HCT116 (cell line): Measurements from ENCODE around the gene ZAR1L. TPM values are rescaled to one million over a fixed set of nuclear protein-coding genes. Genes with fewer than 3 reads are reported as not detected.

Experiments
- ATAC-seq: fragments of 200-7000 bp; cut with Tn5 transposase; 2 replicates; pipeline ENCODE4 v1.9.1; 2020; ENCODE audit warnings: mild to moderate bottlenecking, moderate library complexity
- BruUV-seq: library from RNA; stranded (reverse); fragments of 400-500 nt; replicated peaks from 2 replicates; lab custom pipeline; 2021; lab: Mats Ljungman, UMichigan
- CTCF ChIA-PET: fragments of 300-600 bp; sonication (Branson Sonifier 250); formaldehyde crosslinking; loops from one replicate; lab custom pipeline; 2021; ENCODE audit warnings: antibody characterized with exemption; lab: Charles Lee
- POLR2A ChIA-PET: fragments of 300-600, 350-600 bp; sonication (Branson Sonifier 250); formaldehyde crosslinking; loops from one replicate; lab custom pipeline; 2021; ENCODE audit warnings: antibody characterized with exemption; lab: Charles Lee
- RAD21 ChIA-PET, 2 experiments: fragments of 300-600 bp; sonication (Branson Sonifier 250); formaldehyde crosslinking; loops; one replicate each; lab custom pipeline; 2023; ENCODE audit warnings: low total read pairs in 2 of 2; ENCODE audit not compliant: uncharacterized antibody in 2 of 2, unreplicated experiment in 2 of 2, low non-redundant PET in 1 of 2; lab: Charles Lee
- DNase-seq: peaks from one replicate; pipeline ENCODE4 v3.0.0-alpha.2; 2010; ENCODE audit warnings: low read depth, low spot score
- H2AFZ ChIP-seq: fragments of 200-600 bp; shearing (Covaris generic), sonication (generic); 2 replicates; pipeline ENCODE4 v1.6.1; 2017; ENCODE audit warnings: low read depth, mixed run types, mixed read lengths, antibody characterized with exemption, low read length; ENCODE audit not compliant: poor library complexity, severe bottlenecking
- H3K27ac ChIP-seq: 2 replicates; pipeline ENCODE4 v1.5.1; 2012; ENCODE audit warnings: low read depth, low read length
- H3K27me3 ChIP-seq: fragments of 200-600 bp; sonication (generic); 2 replicates; pipeline ENCODE4 v1.6.1; 2016; ENCODE audit warnings: mixed run types, low read length, mixed read lengths; ENCODE audit not compliant: insufficient read depth
- H3K36me3 ChIP-seq, 2 experiments: fragments of 200-500 bp in 1 of 2; fragments of 200-600 bp in 1 of 2; sonication (Bioruptor generic) in 1 of 2; sonication (generic) in 1 of 2; 2 replicates each; pipeline versions ENCODE4 v1.5.1 to v1.6.1; 2014 to 2016; ENCODE audit warnings: low read length in 2 of 2, inconsistent platforms in 1 of 2, mixed read lengths in 1 of 2, mixed run types in 1 of 2; ENCODE audit not compliant: insufficient read depth in 2 of 2, control insufficient read depth in 1 of 2
- H3K4me1 ChIP-seq, 2 experiments: fragments of 200-600 bp in 1 of 2; sonication (generic) in 1 of 2; 2 replicates each; pipeline versions ENCODE4 v1.5.1 to v1.6.1; 2012 to 2017; ENCODE audit warnings: low read length in 2 of 2, inconsistent platforms in 1 of 2, mild to moderate bottlenecking in 1 of 2, mixed read lengths in 1 of 2, mixed run types in 1 of 2, moderate library complexity in 1 of 2; ENCODE audit not compliant: insufficient read depth in 2 of 2, control insufficient read depth in 1 of 2
- H3K4me2 ChIP-seq: fragments of 200-600 bp; sonication (generic); 2 replicates; pipeline ENCODE4 v1.6.1; 2017; ENCODE audit warnings: mixed run types, low read length, mixed read lengths
- H3K4me3 ChIP-seq, 2 experiments: fragments of 200-600 bp in 1 of 2; sonication (generic) in 1 of 2; replicated peaks in 1 of 2; 2 replicates each; pipeline ENCODE4 v1.5.1; 2011 to 2016; ENCODE audit warnings: low read length in 2 of 2, control low read depth in 1 of 2, low read depth in 1 of 2, mild to moderate bottlenecking in 1 of 2, mixed read lengths in 1 of 2, mixed run types in 1 of 2
- H3K79me2 ChIP-seq: fragments of 200-600 bp; sonication (generic); 2 replicates; pipeline ENCODE4 v1.6.1; 2017; ENCODE audit warnings: mild to moderate bottlenecking, mixed run types, low read length, moderate library complexity, mixed read lengths; ENCODE audit not compliant: insufficient read depth
- H3K9ac ChIP-seq: fragments of 200-600 bp; sonication (generic); 2 replicates; pipeline ENCODE4 v1.6.1; 2016; ENCODE audit warnings: low read length, mixed read lengths
- H3K9me2 ChIP-seq: fragments of 200-600 bp; sonication (generic), shearing (Covaris generic); 2 replicates; pipeline ENCODE4 v1.6.1; 2017; ENCODE audit warnings: mixed run types, mild to moderate bottlenecking, moderate library complexity; ENCODE audit not compliant: insufficient read depth
- H3K9me3 ChIP-seq, 2 experiments: fragments of 200-500 bp in 1 of 2; fragments of 200-600 bp in 1 of 2; sonication (Bioruptor generic) in 1 of 2; sonication (generic) in 1 of 2; 2 replicates each; pipeline ENCODE4 v1.6.1; 2014 to 2017; ENCODE audit warnings: low read length in 2 of 2, mixed read lengths in 2 of 2, inconsistent platforms in 1 of 2, low read depth in 1 of 2, mild to moderate bottlenecking in 1 of 2, mixed run types in 1 of 2, moderate library complexity in 1 of 2; ENCODE audit not compliant: control insufficient read depth in 1 of 2, insufficient read depth in 1 of 2
- H4K20me1 ChIP-seq: fragments of 200-600 bp; sonication (generic), shearing (Covaris generic); 2 replicates; pipeline ENCODE4 v1.6.1; 2017; ENCODE audit warnings: mixed run types, mild to moderate bottlenecking, moderate library complexity; ENCODE audit not compliant: insufficient read depth
- ATF3 ChIP-seq: IDR thresholded peaks from 2 replicates; pipeline ENCODE4 v1.6.1; 2012
- CBX3 ChIP-seq: IDR thresholded peaks from 2 replicates; pipeline ENCODE4 v1.6.1; 2012; ENCODE audit warnings: low read depth
- CEBPB ChIP-seq: IDR thresholded peaks from 2 replicates; pipeline ENCODE4 v1.6.1; 2012; ENCODE audit warnings: low read depth
- EGR1 ChIP-seq: IDR thresholded peaks from 2 replicates; pipeline ENCODE4 v1.6.1; 2012; ENCODE audit warnings: low read depth
- ELF1 ChIP-seq: IDR thresholded peaks from 2 replicates; pipeline ENCODE4 v1.6.1; 2012; ENCODE audit warnings: low read depth, borderline replicate concordance
- EZH2phosphoT487 ChIP-seq: fragments of 200-600 bp; IDR thresholded peaks from 2 replicates; pipeline ENCODE4 v1.6.1; 2018; ENCODE audit warnings: antibody characterized with exemption, borderline replicate concordance
- POLR2A ChIP-seq: IDR thresholded peaks from 2 replicates; pipeline ENCODE4 v1.7.0; 2011; ENCODE audit warnings: borderline replicate concordance; ENCODE audit not compliant: insufficient read depth, insufficient read length; ENCODE audit errors: extremely low read depth
- POLR2AphosphoS5 ChIP-seq: IDR thresholded peaks from 2 replicates; pipeline ENCODE4 v1.6.1; 2011; ENCODE audit warnings: mild to moderate bottlenecking, low read depth, low read length, moderate library complexity
- REST ChIP-seq: IDR thresholded peaks from 2 replicates; pipeline ENCODE4 v1.6.1; 2012; ENCODE audit warnings: low read depth
- SIN3A ChIP-seq: IDR thresholded peaks from 2 replicates; pipeline ENCODE4 v1.6.1; 2012; ENCODE audit warnings: low read depth
- SP1 ChIP-seq: IDR thresholded peaks from 2 replicates; pipeline ENCODE4 v1.6.1; 2012; ENCODE audit warnings: low read depth
- SRF ChIP-seq: IDR thresholded peaks from 2 replicates; pipeline ENCODE4 v1.6.1; 2012; ENCODE audit warnings: low read depth
- YY1 ChIP-seq: IDR thresholded peaks from 2 replicates; pipeline ENCODE4 v1.6.1; 2011; ENCODE audit warnings: low read length, low read depth, moderate library complexity, mild to moderate bottlenecking; ENCODE audit not compliant: insufficient replicate concordance; ENCODE audit errors: extremely low read depth
- ZFX ChIP-seq: fragments of 450-650 bp; IDR thresholded peaks from 2 replicates; pipeline ENCODE4 v1.6.1; 2017
- ZNF274 ChIP-seq: fragments of 200-500 bp; sonication (Bioruptor generic); IDR thresholded peaks from 2 replicates; pipeline ENCODE4 v1.6.1; 2014; ENCODE audit warnings: mild to moderate bottlenecking, low read depth, low read length, inconsistent platforms
- intact Hi-C: fragments of 100-400 bp; cut with micrococcal nuclease; formaldehyde crosslinking; loops from 2 replicates; pipeline ENCODE4 v1.10.0; 2022
- total RNA-seq: library from RNA; stranded (reverse); gene quantifications from one replicate; pipeline ENCODE4 v1.2.1, GENCODE V29; 2021; ENCODE audit not compliant: unreplicated experiment
- TF ChIP-seq, protein P1 (sequence below): IDR thresholded peaks from 2 replicates; pipeline ENCODE4 v1.6.1; 2012

Gene ZAR1L
- total RNA-seq, 1 experiment from 2014 or later, result 0.15 TPM

DNA sequence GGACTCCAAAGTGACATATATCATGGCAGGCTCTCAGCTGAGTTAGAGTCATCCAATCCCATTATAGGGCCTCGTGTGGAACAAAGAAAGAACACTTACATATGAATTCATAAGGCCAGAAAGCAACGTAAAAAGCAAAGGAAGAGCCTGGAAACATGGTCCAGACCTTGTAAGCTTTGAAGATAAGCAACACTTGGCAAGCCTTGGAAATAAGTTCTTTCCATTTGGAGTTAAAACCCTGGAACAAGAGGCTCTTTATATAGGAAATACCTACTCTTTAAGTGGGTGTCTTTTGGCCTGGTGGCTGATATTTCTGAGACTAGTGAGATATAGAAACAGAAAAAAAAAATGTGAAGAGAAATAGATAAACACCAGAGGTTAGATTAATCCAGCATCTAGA, 49.4 kb downstream of the ZAR1L start:
- POLR2A ChIA-PET, result no interaction called here
- no peaks in the 10 kb centered on the region for H3K27me3 ChIP-seq
- H3K4me2 ChIP-seq, result no peak overlapping the region
- H3K9ac ChIP-seq, result no peak overlapping the region
- H3K4me3 ChIP-seq, result no peak overlapping the region
- DNase-seq (no peak), ATAC-seq (no peak)
- CTCF ChIA-PET, result no interaction called here
- peaks cover 10 to 20% of the 10 kb centered on the region in 2 experiments; a peak in 3 of 4 replicates for H3K4me1 ChIP-seq
- intact Hi-C loops, result loop anchor here (5.0 kb wide), 1 partner anchor 647 kb away; no protein-coding TSS in a partner anchor
- H3K27ac ChIP-seq, result no peak overlapping the region
- no peaks in the 10 kb centered on the region for H3K9me2 ChIP-seq
- no peaks in the 10 kb centered on the region for H3K36me3 ChIP-seq
- no peaks in the 10 kb centered on the region for H3K9me3 ChIP-seq
- BruUV-seq, result no TSS peak
- RAD21 ChIA-PET, result no interaction called here
- no peaks in the 10 kb centered on the region for H4K20me1 ChIP-seq
- TF ChIP-seq ELF1 (no peak), CEBPB (no peak), EZH2phosphoT487 (no peak), POLR2A (no peak), ATF3 (no peak), SIN3A (no peak), POLR2AphosphoS5 (no peak), SP1 (no peak), SRF (no peak), EGR1 (no peak), REST (no peak), YY1 (no peak), CBX3 (no peak), ZFX (no peak), ZNF274 (no peak)
- TF ChIP-seq, protein P1, sequence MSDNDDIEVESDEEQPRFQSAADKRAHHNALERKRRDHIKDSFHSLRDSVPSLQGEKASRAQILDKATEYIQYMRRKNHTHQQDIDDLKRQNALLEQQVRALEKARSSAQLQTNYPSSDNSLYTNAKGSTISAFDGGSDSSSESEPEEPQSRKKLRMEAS, result no peak
- no peak overlapping the region for H2AFZ ChIP-seq
- no peaks in the 10 kb centered on the region for H3K79me2 ChIP-seq
